Skeletal muscle satellite cell (primary cell): ENCODE results near the gene CTLA4.

Source experiments
- H3K27me3 ChIP-seq: 2 replicates; pipeline ENCODE4 v1.7.0; 2013; ENCODE audit warnings: low read length; ENCODE audit not compliant: control insufficient read depth, insufficient read depth
- H3K36me3 ChIP-seq: 2 replicates; pipeline ENCODE4 v1.7.0; 2013; ENCODE audit warnings: mild to moderate bottlenecking, control low read depth, low read length; ENCODE audit not compliant: insufficient read depth
- H3K4me1 ChIP-seq: 2 replicates; pipeline ENCODE4 v1.7.0; 2013; ENCODE audit warnings: low read length; ENCODE audit not compliant: control insufficient read depth, insufficient read depth
- H3K4me2 ChIP-seq: 2 replicates; pipeline ENCODE4 v1.7.0; 2013; ENCODE audit warnings: mild to moderate bottlenecking, low read length
- H3K4me3 ChIP-seq: 2 replicates; pipeline ENCODE4 v1.7.0; 2013; ENCODE audit warnings: low read length
- H3K9ac ChIP-seq: 2 replicates; pipeline ENCODE4 v1.7.0; 2013; ENCODE audit warnings: mild to moderate bottlenecking, low read depth, low read length, moderate library complexity
- H3K9me3 ChIP-seq: replicated peaks from 2 replicates; pipeline ENCODE4 v1.7.0; 2013; ENCODE audit warnings: mild to moderate bottlenecking, control low read depth, low read length

The CTLA4 gene

DNA sequence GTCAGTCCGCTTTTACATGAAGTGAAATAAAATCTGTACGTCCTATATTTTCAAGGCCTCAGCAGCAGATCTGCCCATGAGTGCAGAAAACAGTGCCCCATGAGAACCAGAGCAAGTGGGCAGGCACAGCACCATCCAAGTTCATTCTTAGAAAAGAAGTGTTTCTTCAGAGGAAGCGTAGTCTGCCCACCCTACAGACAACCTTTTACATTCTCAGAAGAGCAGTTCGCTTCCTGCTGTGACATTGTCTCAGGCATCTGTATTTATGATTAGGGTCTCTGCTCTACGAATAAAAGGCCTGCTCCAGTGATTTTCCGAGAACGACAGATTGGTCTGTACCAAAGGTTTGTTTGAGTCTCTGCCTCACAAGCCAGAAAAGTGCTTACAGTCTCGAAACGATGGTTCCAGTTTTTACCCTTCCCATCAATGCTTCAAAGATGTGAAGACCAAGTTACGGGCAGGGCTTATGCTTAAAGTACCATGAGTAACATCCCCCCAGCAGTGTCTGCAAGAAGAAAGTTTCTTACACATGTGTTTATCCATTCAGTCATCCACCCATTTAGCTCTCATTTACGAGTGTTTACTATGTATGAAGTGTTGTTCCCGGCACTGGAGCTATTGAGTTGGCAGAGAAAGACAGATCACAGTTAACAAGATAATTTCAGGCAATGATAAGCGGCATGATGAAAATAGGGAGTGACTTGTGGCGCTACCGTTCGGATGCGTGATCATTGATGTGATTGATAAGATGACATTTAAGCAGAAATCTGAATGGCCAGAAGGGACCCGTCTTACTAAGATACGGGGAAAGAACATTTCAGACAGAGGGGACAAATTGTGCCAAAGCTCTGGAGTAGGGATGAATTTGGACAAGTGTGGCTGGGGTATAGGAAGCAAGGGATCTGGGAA, 31.4 kb upstream of the CTLA4 start:
- no peak overlapping the region for H3K4me2 ChIP-seq
- no peak overlapping the region for H3K9ac ChIP-seq
- H3K4me3 ChIP-seq: no peak overlapping the region
- H3K27me3 ChIP-seq: peaks cover 15% of the 10 kb centered on the region
- no peaks in the 10 kb centered on the region for H3K9me3 ChIP-seq
- H3K4me1 ChIP-seq: no peaks in the 10 kb centered on the region
- no peaks in the 10 kb centered on the region for H3K36me3 ChIP-seq

DNA sequence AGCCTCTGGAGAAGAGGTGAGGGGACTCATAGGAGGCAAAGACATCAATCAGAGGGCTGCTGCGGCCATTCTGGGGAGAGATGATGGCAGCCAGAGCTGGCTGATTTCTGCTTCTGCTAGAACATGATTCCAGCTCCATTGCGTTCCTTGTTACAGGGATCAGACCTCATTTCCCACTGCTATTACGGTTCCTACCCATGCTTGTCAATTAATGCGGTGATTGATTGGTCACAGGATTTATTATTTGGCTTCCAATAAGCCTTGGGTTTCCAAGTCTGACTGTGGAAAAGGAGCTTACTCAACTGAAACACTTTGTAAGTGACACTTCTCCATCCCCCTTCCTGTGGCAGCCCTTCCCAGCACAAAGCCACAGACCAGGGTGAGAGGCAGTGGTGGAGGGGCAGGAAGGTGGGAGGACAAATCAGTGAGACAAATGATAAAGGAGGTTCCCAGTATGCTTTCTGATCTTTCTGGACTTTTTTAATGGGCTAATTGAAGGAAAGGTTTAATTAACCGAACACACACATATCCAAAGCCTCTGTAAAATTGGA, 26.8 kb upstream of the CTLA4 start:
- Histone ChIP-seq H3K4me1 (no peaks in the 10 kb centered on the region), H3K27me3 (peaks cover 15% of the 10 kb centered on the region), H3K4me2 (no peak overlapping the region), H3K9ac (no peak overlapping the region), H3K9me3 (no peaks in the 10 kb centered on the region), H3K36me3 (no peaks in the 10 kb centered on the region), H3K4me3 (no peak overlapping the region)

DNA sequence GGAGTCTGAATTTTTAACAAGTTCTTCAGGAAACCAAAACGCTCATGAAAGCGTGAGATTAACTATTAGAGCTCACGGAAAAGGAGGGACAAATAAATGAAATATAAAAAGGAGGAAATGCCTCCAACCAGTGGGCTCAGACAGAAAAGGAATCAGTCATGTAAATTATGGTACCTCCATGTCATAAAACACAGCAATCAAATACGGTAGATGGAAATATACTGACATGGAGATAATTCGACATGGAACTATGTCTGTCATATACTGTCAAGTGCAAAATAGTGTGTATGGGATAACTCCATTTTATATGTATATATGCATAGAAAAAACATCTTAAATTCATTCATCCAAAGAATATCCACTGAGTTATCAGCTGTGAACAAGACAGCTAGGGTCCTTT, 25.9 kb upstream of the CTLA4 start:
- H3K4me3 ChIP-seq: no peak overlapping the region
- no peaks in the 10 kb centered on the region for H3K4me1 ChIP-seq
- H3K9me3 ChIP-seq: no peaks in the 10 kb centered on the region
- peaks cover 16% of the 10 kb centered on the region for H3K27me3 ChIP-seq
- H3K36me3 ChIP-seq: no peaks in the 10 kb centered on the region
- H3K4me2 ChIP-seq: no peak overlapping the region
- H3K9ac ChIP-seq: no peak overlapping the region

DNA sequence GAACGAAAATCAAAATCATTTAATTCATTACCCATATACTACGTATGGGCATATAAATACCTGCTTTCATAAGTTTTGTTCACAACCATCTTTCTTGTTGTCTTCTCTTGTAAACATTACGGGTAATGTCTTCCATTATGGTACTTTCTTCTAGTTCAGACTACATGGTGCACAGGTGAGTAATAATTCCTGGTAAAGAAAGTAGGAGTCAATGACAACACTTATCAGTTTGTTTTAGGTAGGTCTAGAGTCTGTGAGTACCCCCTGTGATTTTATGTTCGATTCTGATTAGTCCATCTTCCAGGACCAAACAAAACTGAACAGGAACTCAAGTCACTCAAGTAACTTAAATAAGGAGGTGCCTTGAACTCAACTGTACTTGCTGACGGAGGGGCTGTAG, 25.2 kb upstream of the CTLA4 start:
- H3K4me2 ChIP-seq: no peak overlapping the region
- no peaks in the 10 kb centered on the region for H3K9me3 ChIP-seq
- H3K4me1 ChIP-seq: no peaks in the 10 kb centered on the region
- no peak overlapping the region for H3K9ac ChIP-seq
- no peaks in the 10 kb centered on the region for H3K36me3 ChIP-seq
- no peak overlapping the region for H3K4me3 ChIP-seq
- peaks cover 22% of the 10 kb centered on the region for H3K27me3 ChIP-seq

DNA sequence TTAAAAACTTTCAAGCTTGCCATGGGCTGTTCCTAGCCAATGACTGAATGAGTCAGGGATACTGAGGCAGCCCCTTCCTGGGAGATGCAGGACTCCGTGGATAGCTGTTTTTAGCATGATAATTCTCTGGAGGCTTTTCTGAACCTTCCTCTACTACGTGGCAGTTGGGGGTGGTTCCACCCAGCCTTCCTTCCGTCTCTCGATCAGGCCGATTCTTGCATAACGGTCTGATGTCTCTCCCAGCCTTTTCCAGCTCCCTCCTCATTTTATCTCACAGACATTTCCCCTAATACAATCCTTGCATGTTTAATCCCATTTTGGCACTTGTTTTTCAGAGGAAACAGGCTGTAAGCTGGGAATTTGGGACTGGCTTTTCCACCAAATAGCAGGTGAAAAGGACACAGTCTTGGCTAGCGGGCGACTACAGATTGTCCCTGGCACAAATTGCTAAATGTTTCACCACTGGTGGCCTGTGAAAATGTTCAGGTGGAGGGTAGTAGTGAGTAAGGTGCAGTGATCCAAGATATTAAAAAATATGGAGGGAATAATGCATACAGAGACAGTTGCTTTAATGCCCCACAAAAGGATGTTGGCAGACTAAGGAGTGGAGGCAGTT, 21.0 kb upstream of the CTLA4 start:
- Histone ChIP-seq H3K4me1 (no peaks in the 10 kb centered on the region), H3K27me3 (peaks cover 14% of the 10 kb centered on the region), H3K4me2 (peak overlapping the region; percentile 37), H3K36me3 (no peaks in the 10 kb centered on the region), H3K9me3 (no peaks in the 10 kb centered on the region), H3K9ac (no peak overlapping the region), H3K4me3 (no peak overlapping the region)

DNA sequence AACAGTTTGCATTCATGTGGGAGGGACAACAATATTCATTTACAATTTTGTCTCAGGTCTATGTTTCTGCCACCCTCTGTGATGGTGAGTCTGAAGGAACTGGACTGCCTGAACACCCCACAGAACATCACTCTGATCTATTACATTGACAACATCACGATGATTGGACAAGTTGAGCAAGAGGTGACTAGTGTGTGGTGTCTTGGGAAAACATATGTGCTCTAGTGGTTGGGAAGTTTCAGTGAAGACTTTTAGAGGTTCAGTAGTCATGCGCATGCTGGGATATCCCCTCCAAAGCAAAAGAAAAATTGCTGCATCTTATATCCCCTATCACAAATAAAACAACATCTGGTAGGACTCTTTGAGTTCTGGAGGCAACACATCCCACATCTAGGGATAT, 18.6 kb upstream of the CTLA4 start:
- peaks cover 26% of the 10 kb centered on the region for H3K27me3 ChIP-seq
- H3K9me3 ChIP-seq: no peaks in the 10 kb centered on the region
- no peak overlapping the region for H3K4me2 ChIP-seq
- H3K9ac ChIP-seq: no peak overlapping the region
- no peaks in the 10 kb centered on the region for H3K4me1 ChIP-seq
- no peak overlapping the region for H3K4me3 ChIP-seq
- H3K36me3 ChIP-seq: no peaks in the 10 kb centered on the region

DNA sequence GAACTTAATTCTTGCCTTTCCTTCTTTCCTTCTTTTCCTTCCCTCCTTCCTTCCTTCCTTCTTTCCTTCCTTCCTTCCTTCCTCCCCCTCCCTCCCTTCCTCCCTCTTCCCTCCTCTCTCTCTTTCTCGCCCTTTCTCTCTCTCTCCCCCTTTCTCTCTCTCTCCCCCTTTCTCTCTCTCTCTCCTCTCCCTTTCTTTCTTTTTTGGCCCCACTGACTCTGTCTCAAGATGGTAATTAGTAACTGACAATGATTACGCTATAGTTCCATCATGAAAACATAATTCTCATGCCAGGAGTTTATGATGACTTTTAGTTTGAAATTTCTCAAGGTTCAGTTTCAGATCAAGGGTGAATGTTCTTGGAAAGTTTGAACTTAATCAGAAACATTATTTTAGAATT, 14.8 kb upstream of the CTLA4 start:
- Histone ChIP-seq H3K4me2 (no peak overlapping the region), H3K4me1 (no peaks in the 10 kb centered on the region), H3K9ac (no peak overlapping the region), H3K4me3 (no peak overlapping the region), H3K36me3 (no peaks in the 10 kb centered on the region), H3K9me3 (no peaks in the 10 kb centered on the region), H3K27me3 (peaks cover 25% of the 10 kb centered on the region)

DNA sequence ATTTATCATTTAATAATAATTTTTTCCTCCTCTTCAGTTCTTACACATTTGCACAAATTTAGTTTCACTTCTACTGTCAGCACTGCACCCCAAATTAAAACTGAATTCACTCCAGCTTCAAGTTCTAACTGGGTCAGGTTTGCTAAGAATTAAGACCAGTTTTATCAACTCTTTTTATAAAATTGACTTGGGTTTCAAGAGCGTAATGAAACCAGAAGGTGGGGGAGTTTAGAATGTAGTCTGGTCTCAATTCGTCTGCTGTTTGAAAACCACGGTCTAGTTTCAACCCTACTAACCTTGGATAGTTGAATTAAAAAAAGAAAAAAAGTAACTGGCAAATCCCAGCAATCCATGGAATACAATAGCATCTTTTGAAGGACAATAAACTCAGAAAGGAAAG, 14.3 kb upstream of the CTLA4 start:
- Histone ChIP-seq H3K9me3 (no peaks in the 10 kb centered on the region), H3K4me2 (no peak overlapping the region), H3K27me3 (peaks cover 23% of the 10 kb centered on the region), H3K4me3 (no peak overlapping the region), H3K36me3 (no peaks in the 10 kb centered on the region), H3K9ac (no peak overlapping the region), H3K4me1 (no peaks in the 10 kb centered on the region)

DNA sequence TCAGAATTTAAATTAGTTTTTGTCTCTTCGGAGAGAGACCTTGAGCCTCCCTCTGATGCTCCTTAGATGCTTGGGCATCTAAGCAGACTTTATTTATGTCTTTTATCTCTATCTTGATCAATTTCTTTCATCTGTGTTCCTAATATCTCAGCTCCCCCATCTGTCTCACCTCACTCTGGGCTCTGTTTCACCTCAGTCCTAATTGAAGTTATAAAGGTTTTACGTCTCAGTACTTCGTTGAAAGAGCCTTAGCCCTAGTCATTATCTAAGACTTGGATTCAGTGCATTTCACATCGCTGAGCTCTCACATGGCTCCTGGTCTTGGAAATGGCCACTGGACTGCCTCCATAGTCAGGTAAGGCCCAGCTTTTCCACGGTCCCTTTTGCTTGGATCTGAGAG, 13.8 kb upstream of the CTLA4 start:
- peaks cover 21% of the 10 kb centered on the region for H3K27me3 ChIP-seq
- no peaks in the 10 kb centered on the region for H3K36me3 ChIP-seq
- H3K9me3 ChIP-seq: no peaks in the 10 kb centered on the region
- no peak overlapping the region for H3K4me2 ChIP-seq
- no peak overlapping the region for H3K9ac ChIP-seq
- no peaks in the 10 kb centered on the region for H3K4me1 ChIP-seq
- H3K4me3 ChIP-seq: no peak overlapping the region

DNA sequence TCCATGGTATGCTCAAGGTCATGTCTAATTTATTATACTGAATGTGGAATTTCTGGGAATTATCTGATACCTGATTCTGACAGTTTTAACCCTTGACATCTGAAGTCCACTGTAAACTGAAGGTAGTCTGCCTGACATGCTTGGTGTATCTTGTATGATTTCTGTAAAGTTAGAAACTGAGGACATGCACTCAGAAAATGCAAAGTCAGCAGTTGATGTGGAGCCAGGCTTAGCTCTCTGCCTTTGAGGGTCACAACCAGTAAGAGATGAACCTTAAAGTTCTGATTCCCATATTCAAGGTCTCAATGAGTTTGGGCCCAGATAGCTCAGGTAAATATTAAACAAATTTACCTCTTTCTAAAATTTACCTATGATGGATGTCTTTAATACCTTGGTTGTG, 12.3 kb upstream of the CTLA4 start:
- H3K4me1 ChIP-seq: no peaks in the 10 kb centered on the region
- H3K4me3 ChIP-seq: no peak overlapping the region

DNA sequence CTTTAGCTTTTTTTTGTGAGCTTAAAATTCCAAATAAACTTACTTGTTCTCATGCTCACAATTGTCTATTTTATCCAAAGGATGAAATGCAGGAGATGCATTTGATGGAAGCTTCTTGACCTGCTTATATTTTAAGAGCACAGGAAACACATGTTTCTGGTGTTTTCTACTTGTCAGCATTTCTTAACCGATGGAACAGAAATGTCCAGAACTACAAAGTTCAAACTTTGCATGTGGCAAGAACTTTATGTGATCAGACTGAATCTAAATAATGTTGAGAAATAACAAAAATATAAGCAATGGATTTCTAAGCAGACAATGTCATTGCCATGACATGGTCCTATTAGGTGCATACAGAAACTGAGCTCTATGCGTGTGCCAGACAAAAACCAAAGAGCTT, 9.9 kb upstream of the CTLA4 start:
- Histone ChIP-seq H3K36me3 (no peaks in the 10 kb centered on the region), H3K9ac (no peak overlapping the region), H3K4me2 (no peak overlapping the region), H3K9me3 (no peaks in the 10 kb centered on the region), H3K4me1 (no peaks in the 10 kb centered on the region), H3K27me3 (peaks cover 21% of the 10 kb centered on the region), H3K4me3 (no peak overlapping the region)

More for the DNA sequence above, 12.3 kb upstream of the CTLA4 start:
- no peak overlapping the region for H3K9ac ChIP-seq
- H3K4me2 ChIP-seq: no peak overlapping the region
- peaks cover 21% of the 10 kb centered on the region for H3K27me3 ChIP-seq
- H3K36me3 ChIP-seq: no peaks in the 10 kb centered on the region
- no peaks in the 10 kb centered on the region for H3K9me3 ChIP-seq
